Testis (tissue), 3 donors: ENCODE data around the gene SMIM35. TPM values are rescaled to one million over a fixed set of nuclear protein-coding genes. Genes with fewer than 3 reads are reported as not detected.

Experiments used
- DNase-seq: peaks from one replicate; pipeline ENCODE4 v3.0.0-alpha.2; 2019
- H3K27ac ChIP-seq, 2 donors: fragments of 200-600 bp; sonication (generic); one replicate each; pipeline ENCODE4 v1.5.1; 2019
- H3K27me3 ChIP-seq: fragments of 200-600 bp; sonication (generic); one replicate; pipeline ENCODE4 v1.5.1; 2019
- H3K36me3 ChIP-seq: fragments of 200-600 bp; sonication (generic); one replicate; pipeline ENCODE4 v1.5.1; 2017; ENCODE audit warnings: low read depth; ENCODE audit errors: missing control alignments
- H3K4me1 ChIP-seq: fragments of 200-600 bp; sonication (generic); one replicate; pipeline ENCODE4 v1.5.1; 2019
- H3K4me3 ChIP-seq, 2 donors: fragments of 200-600 bp; sonication (generic); one replicate each; pipeline ENCODE4 v1.5.1; 2017 to 2019
- H3K9me3 ChIP-seq: fragments of 200-600 bp; sonication (generic); one replicate; pipeline ENCODE4 v1.5.1; 2017
- POLR2A ChIP-seq: fragments of 450-650 bp; IDR thresholded peaks from one replicate; pipeline ENCODE4 v1.6.1; 2017; ENCODE audit warnings: antibody characterized with exemption, mild to moderate bottlenecking, moderate library complexity
- WGBS, 2 donors: methylation state at CpG; one replicate each; pipeline ENCODE4 v1.1.5; 2018; 5-methylcytosine and 5-hydroxymethylcytosine counted together
- intact Hi-C: fragments of 100-400 bp; cut with DNase I; formaldehyde crosslinking; loops from one replicate; pipeline ENCODE4 v1.15.1; 2023; ENCODE audit warnings: low total_unique reads
- polyA plus RNA-seq: library from polyadenylated mRNA; stranded (reverse); fragments of 350-450 nt; fragmentation: Illumina TruSeq; extraction: RNeasy Lipid Tissue Mini Kit (QIAGEN cat#74804); gene quantifications from one replicate; pipeline ENCODE4 v1.2.3, GENCODE V29; 2014; ENCODE audit warnings: low read depth, low replicate concordance; ENCODE audit not compliant: insufficient read depth
- total RNA-seq, 2 donors: library from RNA; depleted of rRNA; stranded (reverse); fragments of >200 nt; gene quantifications; one replicate each; pipeline ENCODE4 v1.2.3, GENCODE V29; 2016
- TF ChIP-seq, protein P1 (sequence below), 3 experiments: fragments of 450-650 bp in 2 of 3; fragments of 200-600 bp in 1 of 3; sonication (generic) in 1 of 3; IDR thresholded peaks; one replicate each; pipeline ENCODE4 v1.5.1; 2016 to 2019; ENCODE audit warnings: antibody characterized with exemption in 3 of 3, mild to moderate bottlenecking in 2 of 3, moderate library complexity in 1 of 3

Gene SMIM35
- total and polyA plus RNA-seq, 3 donors from 2014 or later: 0.17 to 0.19 TPM; not detected in 1

DNA sequence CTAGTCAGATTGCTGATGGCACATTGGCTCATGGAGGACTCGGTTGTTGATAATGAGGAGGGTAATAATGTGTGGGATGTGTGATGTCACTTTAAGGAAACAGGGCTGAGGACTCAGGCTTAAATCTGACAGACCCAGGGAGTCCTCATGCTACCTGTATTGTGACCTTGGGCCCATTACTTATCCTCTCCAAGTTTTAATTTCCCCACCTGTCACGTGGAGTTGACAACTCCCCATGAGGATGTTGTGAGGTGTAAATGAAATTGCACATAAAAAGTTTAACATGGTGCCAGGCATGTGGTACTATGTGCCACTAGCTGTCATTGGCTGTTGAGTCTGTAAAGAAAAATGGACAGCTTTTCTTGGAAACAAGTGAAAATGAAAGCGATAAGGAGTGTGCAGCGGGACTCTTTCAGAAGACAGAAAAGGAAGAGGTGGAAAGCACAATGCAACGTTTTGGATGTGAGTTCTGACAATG lies 85.2 kb downstream of the SMIM35 start:
- no peak overlapping the region for H3K27ac ChIP-seq
- no peak for TF ChIP-seq POLR2A
- TF ChIP-seq, protein P1, sequence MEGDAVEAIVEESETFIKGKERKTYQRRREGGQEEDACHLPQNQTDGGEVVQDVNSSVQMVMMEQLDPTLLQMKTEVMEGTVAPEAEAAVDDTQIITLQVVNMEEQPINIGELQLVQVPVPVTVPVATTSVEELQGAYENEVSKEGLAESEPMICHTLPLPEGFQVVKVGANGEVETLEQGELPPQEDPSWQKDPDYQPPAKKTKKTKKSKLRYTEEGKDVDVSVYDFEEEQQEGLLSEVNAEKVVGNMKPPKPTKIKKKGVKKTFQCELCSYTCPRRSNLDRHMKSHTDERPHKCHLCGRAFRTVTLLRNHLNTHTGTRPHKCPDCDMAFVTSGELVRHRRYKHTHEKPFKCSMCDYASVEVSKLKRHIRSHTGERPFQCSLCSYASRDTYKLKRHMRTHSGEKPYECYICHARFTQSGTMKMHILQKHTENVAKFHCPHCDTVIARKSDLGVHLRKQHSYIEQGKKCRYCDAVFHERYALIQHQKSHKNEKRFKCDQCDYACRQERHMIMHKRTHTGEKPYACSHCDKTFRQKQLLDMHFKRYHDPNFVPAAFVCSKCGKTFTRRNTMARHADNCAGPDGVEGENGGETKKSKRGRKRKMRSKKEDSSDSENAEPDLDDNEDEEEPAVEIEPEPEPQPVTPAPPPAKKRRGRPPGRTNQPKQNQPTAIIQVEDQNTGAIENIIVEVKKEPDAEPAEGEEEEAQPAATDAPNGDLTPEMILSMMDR (IDR thresholded peaks at IDR 0.05): no peak
- peaks cover 5% of the 10 kb centered on the region for H3K4me1 ChIP-seq
- intact Hi-C loops: no loop called here
- no peaks in the 10 kb centered on the region for H3K27me3 ChIP-seq
- no peak overlapping the region for H3K4me3 ChIP-seq
- no peaks in the 10 kb centered on the region for H3K36me3 ChIP-seq
- no peak for DNase-seq
- no peaks in the 10 kb centered on the region for H3K9me3 ChIP-seq
- 67 to 79% methylated on average over 5 of the region's 5 CpGs for WGBS, 2 donors

DNA sequence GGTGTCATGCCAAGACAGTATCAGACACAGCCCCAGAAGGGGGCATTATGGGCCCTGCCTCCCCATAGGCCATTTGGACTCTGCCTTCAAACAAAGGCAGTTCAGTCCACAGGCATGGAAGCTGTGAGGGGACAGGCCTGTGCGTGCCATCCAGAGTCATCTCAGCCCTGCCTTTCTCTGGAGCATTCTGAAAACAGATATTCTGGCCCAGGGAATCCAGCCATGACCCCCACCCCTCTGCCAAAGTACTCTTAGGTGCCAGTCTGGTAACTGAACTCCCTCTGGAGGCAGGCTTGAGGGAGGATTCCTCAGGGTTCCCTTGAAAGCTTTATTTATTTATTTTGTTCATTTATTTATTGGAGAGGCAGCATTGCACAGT lies 85.9 kb downstream of the SMIM35 start:
- intact Hi-C loops: no loop called here
- H3K36me3 ChIP-seq: no peaks in the 10 kb centered on the region
- H3K27ac ChIP-seq: no peak overlapping the region
- TF ChIP-seq, protein P1 (IDR thresholded peaks at IDR 0.05): no peak
- no peak for TF ChIP-seq POLR2A
- H3K4me3 ChIP-seq: no peak overlapping the region
- H3K4me1 ChIP-seq: peaks cover 5% of the 10 kb centered on the region
- H3K9me3 ChIP-seq: no peaks in the 10 kb centered on the region
- 100% methylated on average over 1 of the region's 1 CpG for WGBS, 2 donors
- no peaks in the 10 kb centered on the region for H3K27me3 ChIP-seq
- DNase-seq: no peak

DNA sequence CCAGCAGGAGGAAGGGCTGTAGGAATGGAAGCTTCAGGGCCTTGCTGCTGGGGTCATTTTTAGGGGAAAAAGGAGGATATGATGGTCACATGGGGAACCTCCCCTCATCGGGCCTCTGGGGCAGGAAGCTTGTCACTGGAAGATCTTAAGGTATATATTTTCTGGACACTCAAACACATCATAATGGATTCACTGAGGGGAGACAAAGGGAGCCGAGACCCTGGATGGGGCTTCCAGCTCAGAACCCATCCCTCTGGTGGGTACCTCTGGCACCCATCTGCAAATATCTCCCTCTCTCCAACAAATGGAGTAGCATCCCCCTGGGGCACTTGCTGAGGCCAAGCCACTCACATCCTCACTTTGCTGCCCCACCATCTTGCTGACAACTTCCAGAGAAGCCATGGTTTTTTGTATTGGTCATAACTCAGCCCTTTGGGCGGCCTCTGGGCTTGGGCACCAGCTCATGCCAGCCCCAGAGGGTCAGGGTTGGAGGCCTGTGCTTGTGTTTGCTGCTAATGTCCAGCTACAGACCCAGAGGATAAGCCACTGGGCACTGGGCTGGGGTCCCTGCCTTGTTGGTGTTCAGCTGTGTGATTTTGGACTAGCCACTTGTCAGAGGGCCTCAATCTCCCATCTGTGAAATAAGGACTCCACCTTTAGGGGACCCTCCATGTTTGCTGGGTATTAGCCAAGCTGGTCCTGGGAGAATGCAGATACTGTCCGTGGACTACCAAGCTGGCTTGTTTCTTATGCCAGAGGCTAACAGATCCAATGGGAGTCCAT lies 86.5 kb downstream of the SMIM35 start:
- H3K9me3 ChIP-seq: no peaks in the 10 kb centered on the region
- no peak overlapping the region for H3K27ac ChIP-seq
- no peak overlapping the region for H3K4me3 ChIP-seq
- no peaks in the 10 kb centered on the region for H3K36me3 ChIP-seq
- TF ChIP-seq, protein P1 (IDR thresholded peaks at IDR 0.05): no peak
- no peak for TF ChIP-seq POLR2A
- DNase-seq: no peak
- H3K27me3 ChIP-seq: no peaks in the 10 kb centered on the region
- intact Hi-C loops: no loop called here
- H3K4me1 ChIP-seq: peaks cover 5% of the 10 kb centered on the region
- 94 to 97% methylated on average over 4 of the region's 4 CpGs for WGBS, 2 donors

- DNase-seq: no peak
- TF ChIP-seq, protein P1 (IDR thresholded peaks at IDR 0.05): no peak
- TF ChIP-seq POLR2A: no peak
- Histone ChIP-seq H3K9me3 (no peaks in the 10 kb centered on the region), H3K27ac (no peak overlapping the region), H3K27me3 (no peaks in the 10 kb centered on the region), H3K4me3 (no peak overlapping the region), H3K4me1 (peaks cover 5% of the 10 kb centered on the region), H3K36me3 (no peaks in the 10 kb centered on the region)
- 78 to 100% methylated on average over 1 to 3 of the region's 3 CpGs for WGBS, 2 donors
- intact Hi-C loops: no loop called here
Observed at GRCh38 chr11:117999354-117999993, 87.3 kb downstream of the SMIM35 start.
